ENCODE data around the gene CDC16.

GRCh38 chr13:114241918-114242317 lies 7.2 kb downstream of the CDC16 start:
- TF ChIP-seq, protein P1, sequence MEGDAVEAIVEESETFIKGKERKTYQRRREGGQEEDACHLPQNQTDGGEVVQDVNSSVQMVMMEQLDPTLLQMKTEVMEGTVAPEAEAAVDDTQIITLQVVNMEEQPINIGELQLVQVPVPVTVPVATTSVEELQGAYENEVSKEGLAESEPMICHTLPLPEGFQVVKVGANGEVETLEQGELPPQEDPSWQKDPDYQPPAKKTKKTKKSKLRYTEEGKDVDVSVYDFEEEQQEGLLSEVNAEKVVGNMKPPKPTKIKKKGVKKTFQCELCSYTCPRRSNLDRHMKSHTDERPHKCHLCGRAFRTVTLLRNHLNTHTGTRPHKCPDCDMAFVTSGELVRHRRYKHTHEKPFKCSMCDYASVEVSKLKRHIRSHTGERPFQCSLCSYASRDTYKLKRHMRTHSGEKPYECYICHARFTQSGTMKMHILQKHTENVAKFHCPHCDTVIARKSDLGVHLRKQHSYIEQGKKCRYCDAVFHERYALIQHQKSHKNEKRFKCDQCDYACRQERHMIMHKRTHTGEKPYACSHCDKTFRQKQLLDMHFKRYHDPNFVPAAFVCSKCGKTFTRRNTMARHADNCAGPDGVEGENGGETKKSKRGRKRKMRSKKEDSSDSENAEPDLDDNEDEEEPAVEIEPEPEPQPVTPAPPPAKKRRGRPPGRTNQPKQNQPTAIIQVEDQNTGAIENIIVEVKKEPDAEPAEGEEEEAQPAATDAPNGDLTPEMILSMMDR (conservative IDR thresholded peaks at IDR 0.05), result no peak
- TF ChIP-seq ZFX (IDR thresholded peaks at IDR 0.05), result no peak
